ENCODE results near the gene MSH6. TPM values are rescaled to one million over a fixed set of nuclear protein-coding genes. Genes with fewer than 3 reads are reported as not detected.

Gene MSH6
- total RNA-seq, 1 experiment from 2014 or later: 275 TPM

GRCh38 chr2:47838686-47839085 is 55.7 kb downstream of the MSH6 start:
- no peaks in the 10 kb centered on the region for H3K27me3 Mint-ChIP-seq (ENCODE audit: low read depth)
- H3K36me3 Mint-ChIP-seq: peaks cover 45% of the 10 kb centered on the region
- no peak overlapping the region for H3K4me3 Mint-ChIP-seq
- DNase-seq (ENCODE audit: low spot score) (no peak), ATAC-seq (no peak)
- H3K4me1 Mint-ChIP-seq: no peaks in the 10 kb centered on the region
- no peaks in the 10 kb centered on the region for H3K9me3 Mint-ChIP-seq
- POLR2A ChIA-PET: no interaction called here
- no peak overlapping the region for H3K27ac Mint-ChIP-seq
- no peak for TF ChIP-seq NFATC4 (CRISPR knock-in tag; IDR thresholded peaks at IDR 0.05)
- TF ChIP-seq ZNF121 (CRISPR knock-in tag; IDR thresholded peaks at IDR 0.05): no peak
- no peak for TF ChIP-seq ZBTB21 (CRISPR knock-in tag; IDR thresholded peaks at IDR 0.05; ENCODE audit: borderline replicate concordance)
- TF ChIP-seq ZNF317 (CRISPR knock-in tag; IDR thresholded peaks at IDR 0.05; ENCODE audit: borderline replicate concordance, low read depth): no peak
- no peak for TF ChIP-seq FOXJ3 (CRISPR knock-in tag; IDR thresholded peaks at IDR 0.05; ENCODE audit: borderline replicate concordance)
- TF ChIP-seq ZBTB43 (CRISPR knock-in tag; IDR thresholded peaks at IDR 0.05): no peak
- TF ChIP-seq ATF3 (CRISPR knock-in tag; conservative IDR thresholded peaks at IDR 0.05): no peak
- no peak for TF ChIP-seq NR3C1 (CRISPR knock-in tag; conservative IDR thresholded peaks at IDR 0.05; ENCODE audit: low read depth)
- no peak for TF ChIP-seq ERG (CRISPR knock-in tag; IDR thresholded peaks at IDR 0.05)
- no peak for TF ChIP-seq RELA (CRISPR knock-in tag; IDR thresholded peaks at IDR 0.05; ENCODE audit: borderline replicate concordance)
- TF ChIP-seq OVOL2 (CRISPR knock-in tag; IDR thresholded peaks at IDR 0.05; ENCODE audit: borderline replicate concordance): no peak
- TF ChIP-seq TEAD4 (CRISPR knock-in tag; IDR thresholded peaks at IDR 0.05): no peak
- CTCF ChIA-PET: no interaction called here

- H3K4me1 Mint-ChIP-seq: peaks cover 3% of the 10 kb centered on the region
- ChIA-PET CTCF (interaction anchor here (1.2 kb wide), 1 partner anchor 264 kb away, joined by 6 read pairs; no protein-coding TSS in a partner anchor), POLR2A (interaction anchor here (0.7 kb wide), 1 partner anchor 76 kb away, joined by 5 read pairs; no protein-coding TSS in a partner anchor)
- no peak for ATAC-seq
- no peak overlapping the region for H3K27ac Mint-ChIP-seq
- H3K36me3 Mint-ChIP-seq: peaks cover 19% of the 10 kb centered on the region
- H3K27me3 Mint-ChIP-seq (ENCODE audit: low read depth): no peaks in the 10 kb centered on the region
- no peak for DNase-seq (ENCODE audit: low spot score)
- H3K9me3 Mint-ChIP-seq: no peaks in the 10 kb centered on the region
- TF ChIP-seq ZNF532 (CRISPR knock-in tag; IDR thresholded peaks at IDR 0.05; ENCODE audit: borderline replicate concordance) (no peak), PRDM15 (CRISPR knock-in tag; IDR thresholded peaks at IDR 0.05) (no peak), NR3C1 (CRISPR knock-in tag; conservative IDR thresholded peaks at IDR 0.05; ENCODE audit: low read depth) (no peak), CBFB (CRISPR knock-in tag; IDR thresholded peaks at IDR 0.05; ENCODE audit: low read depth) (no peak), ZNF232 (CRISPR knock-in tag; IDR thresholded peaks at IDR 0.05) (no peak), GRHL2 (CRISPR knock-in tag; IDR thresholded peaks at IDR 0.05; ENCODE audit: insufficient replicate concordance, severe bottlenecking) (no peak), HMGXB4 (CRISPR knock-in tag; IDR thresholded peaks at IDR 0.05) (no peak), KAT7 (CRISPR knock-in tag; IDR thresholded peaks at IDR 0.05; ENCODE audit: borderline replicate concordance) (no peak), ZBTB43 (CRISPR knock-in tag; IDR thresholded peaks at IDR 0.05) (no peak), USF2 (CRISPR knock-in tag; IDR thresholded peaks at IDR 0.05) (no peak)
- no peak overlapping the region for H3K4me3 Mint-ChIP-seq
Measured at GRCh38 chr2:47842846-47843245, 59.9 kb downstream of the MSH6 start.
